Mammary epithelial cell (primary cell): ENCODE measurements around the gene ZSCAN20.

Source experiments
- EZH2 ChIP-seq: IDR thresholded peaks from 2 replicates; pipeline ENCODE4 v1.6.1; 2012; ENCODE audit warnings: low read length, inconsistent platforms, borderline replicate concordance
- TF ChIP-seq, protein P1 (sequence below), 2 donors: IDR thresholded peaks in 1 of 2; conservative IDR thresholded peaks in 1 of 2; 2 replicates each; pipeline ENCODE4 v1.5.1; 2011 to 2012; ENCODE audit warnings: inconsistent platforms in 2 of 2, low read length in 2 of 2, mild to moderate bottlenecking in 2 of 2, control low read depth in 1 of 2, low read depth in 1 of 2; ENCODE audit not compliant: insufficient read depth in 1 of 2; ENCODE audit errors: extremely low read depth in 1 of 2

DNA sequence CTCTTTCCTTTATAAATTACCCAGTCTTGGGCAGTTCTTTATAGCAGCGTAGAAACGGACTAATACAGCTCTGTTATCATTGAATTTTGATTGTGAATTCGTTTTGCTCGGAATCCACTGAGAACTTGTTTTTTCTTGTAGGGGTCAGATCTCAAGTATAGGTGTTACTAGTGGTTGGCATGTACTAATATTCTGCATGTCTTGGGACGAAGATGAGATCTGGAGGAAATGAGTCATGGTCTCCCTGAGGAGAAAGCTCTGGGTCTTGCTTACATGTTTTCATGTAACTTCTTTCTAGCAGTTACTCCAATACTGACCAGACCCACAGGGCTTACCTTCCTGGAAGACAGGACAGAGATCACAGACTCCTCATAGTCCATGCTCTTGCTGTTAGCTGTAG lies 30.3 kb downstream of the ZSCAN20 start:
- TF ChIP-seq, protein P1, sequence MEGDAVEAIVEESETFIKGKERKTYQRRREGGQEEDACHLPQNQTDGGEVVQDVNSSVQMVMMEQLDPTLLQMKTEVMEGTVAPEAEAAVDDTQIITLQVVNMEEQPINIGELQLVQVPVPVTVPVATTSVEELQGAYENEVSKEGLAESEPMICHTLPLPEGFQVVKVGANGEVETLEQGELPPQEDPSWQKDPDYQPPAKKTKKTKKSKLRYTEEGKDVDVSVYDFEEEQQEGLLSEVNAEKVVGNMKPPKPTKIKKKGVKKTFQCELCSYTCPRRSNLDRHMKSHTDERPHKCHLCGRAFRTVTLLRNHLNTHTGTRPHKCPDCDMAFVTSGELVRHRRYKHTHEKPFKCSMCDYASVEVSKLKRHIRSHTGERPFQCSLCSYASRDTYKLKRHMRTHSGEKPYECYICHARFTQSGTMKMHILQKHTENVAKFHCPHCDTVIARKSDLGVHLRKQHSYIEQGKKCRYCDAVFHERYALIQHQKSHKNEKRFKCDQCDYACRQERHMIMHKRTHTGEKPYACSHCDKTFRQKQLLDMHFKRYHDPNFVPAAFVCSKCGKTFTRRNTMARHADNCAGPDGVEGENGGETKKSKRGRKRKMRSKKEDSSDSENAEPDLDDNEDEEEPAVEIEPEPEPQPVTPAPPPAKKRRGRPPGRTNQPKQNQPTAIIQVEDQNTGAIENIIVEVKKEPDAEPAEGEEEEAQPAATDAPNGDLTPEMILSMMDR (conservative IDR thresholded peaks at IDR 0.05 in 1 of 2, IDR thresholded peaks at IDR 0.05 in 1 of 2; ENCODE audit: extremely low read depth in 1 of 2, insufficient read depth in 1 of 2, low read depth in 1 of 2, low read length in 2 of 2) = no peak
- no peak for TF ChIP-seq EZH2
